Loucy (cell line): ENCODE data around the gene DDIT4L.

Source experiments
- EZH2phosphoT487 ChIP-seq: fragments of 200-600 bp; IDR thresholded peaks from 2 replicates; pipeline ENCODE4 v1.6.1; 2018; ENCODE audit warnings: antibody characterized with exemption, mild to moderate bottlenecking, moderate library complexity, borderline replicate concordance
- TF ChIP-seq, protein P1 (sequence below): fragments of 200-600 bp; sonication (generic); conservative IDR thresholded peaks from 2 replicates; pipeline ENCODE4 v1.5.1; 2014; ENCODE audit warnings: mild to moderate bottlenecking, antibody characterized with exemption, low read length

DNA sequence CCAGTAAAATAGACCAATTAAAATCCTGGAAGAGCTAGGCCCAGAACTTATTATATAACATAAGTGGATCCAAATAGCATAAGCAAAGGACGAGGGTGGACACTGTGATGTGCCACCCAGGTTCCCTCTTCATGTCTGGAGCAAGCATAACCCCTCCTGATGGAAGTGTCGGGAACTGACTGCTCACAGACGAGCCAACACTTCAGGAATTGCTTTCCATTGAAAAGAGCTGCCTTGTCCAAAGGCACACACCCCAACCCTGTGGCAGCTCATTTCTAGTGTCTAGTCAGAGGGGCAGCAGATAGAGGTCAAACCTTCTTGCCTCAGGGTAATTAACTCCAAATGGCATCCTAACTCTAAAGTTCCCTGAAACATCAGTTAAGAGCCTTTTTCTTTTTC lies 15.3 kb downstream of the DDIT4L start:
- TF ChIP-seq, protein P1, sequence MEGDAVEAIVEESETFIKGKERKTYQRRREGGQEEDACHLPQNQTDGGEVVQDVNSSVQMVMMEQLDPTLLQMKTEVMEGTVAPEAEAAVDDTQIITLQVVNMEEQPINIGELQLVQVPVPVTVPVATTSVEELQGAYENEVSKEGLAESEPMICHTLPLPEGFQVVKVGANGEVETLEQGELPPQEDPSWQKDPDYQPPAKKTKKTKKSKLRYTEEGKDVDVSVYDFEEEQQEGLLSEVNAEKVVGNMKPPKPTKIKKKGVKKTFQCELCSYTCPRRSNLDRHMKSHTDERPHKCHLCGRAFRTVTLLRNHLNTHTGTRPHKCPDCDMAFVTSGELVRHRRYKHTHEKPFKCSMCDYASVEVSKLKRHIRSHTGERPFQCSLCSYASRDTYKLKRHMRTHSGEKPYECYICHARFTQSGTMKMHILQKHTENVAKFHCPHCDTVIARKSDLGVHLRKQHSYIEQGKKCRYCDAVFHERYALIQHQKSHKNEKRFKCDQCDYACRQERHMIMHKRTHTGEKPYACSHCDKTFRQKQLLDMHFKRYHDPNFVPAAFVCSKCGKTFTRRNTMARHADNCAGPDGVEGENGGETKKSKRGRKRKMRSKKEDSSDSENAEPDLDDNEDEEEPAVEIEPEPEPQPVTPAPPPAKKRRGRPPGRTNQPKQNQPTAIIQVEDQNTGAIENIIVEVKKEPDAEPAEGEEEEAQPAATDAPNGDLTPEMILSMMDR: no peak
- TF ChIP-seq EZH2phosphoT487: no peak
